ENCODE measurements around the gene COPZ2. TPM values are rescaled to one million over a fixed set of nuclear protein-coding genes. Genes with fewer than 3 reads are reported as not detected.

Gene COPZ2
- total RNA-seq, 2 experiments from 2014 or later: 0.47 to 0.88 TPM

DNA sequence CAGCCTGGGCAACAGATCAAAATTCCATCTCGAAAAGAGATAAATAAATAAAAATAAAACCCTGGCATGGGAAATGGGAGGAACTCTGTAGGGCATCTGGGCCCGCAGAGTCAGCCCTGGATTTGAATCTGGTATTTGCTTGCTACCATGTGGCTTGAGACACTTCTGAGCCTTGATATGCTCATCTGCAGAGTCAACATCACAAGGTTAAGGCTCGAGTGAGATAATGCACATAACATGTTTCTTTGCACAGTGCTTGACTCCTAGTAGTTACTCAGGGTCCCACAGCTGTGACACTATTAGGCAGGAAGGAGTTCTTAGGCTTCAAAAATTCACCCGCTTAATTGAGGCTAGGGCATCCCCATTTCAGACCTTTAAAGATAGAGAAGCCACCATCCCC lies 45.4 kb downstream of the COPZ2 start:
- intact Hi-C loops (cut with DNase I, micrococcal nuclease): no loop called here
- no peak overlapping the region for H3K27ac Mint-ChIP-seq
- Histone ChIP-seq H3K4me3 (ENCODE audit: low read length) (no peak overlapping the region), H3K27me3 (ENCODE audit: control insufficient read depth in 1 of 2, insufficient read depth in 2 of 2, low read length in 2 of 2) (no peaks in the 10 kb centered on the region), H3K9me3 (ENCODE audit: control insufficient read depth in 1 of 2, insufficient read depth in 1 of 2, low read length in 2 of 2) (no peaks in the 10 kb centered on the region), H3K36me3 (ENCODE audit: insufficient read depth, low read length) (no peaks in the 10 kb centered on the region), H3K27ac (ENCODE audit: low read depth in 1 of 2, low read length in 2 of 2) (no peak overlapping the region), H3K4me1 (ENCODE audit: insufficient read depth, low read length) (no peaks in the 10 kb centered on the region)
- H3K4me3 Mint-ChIP-seq: no peak overlapping the region
- TF ChIP-seq, protein P1, sequence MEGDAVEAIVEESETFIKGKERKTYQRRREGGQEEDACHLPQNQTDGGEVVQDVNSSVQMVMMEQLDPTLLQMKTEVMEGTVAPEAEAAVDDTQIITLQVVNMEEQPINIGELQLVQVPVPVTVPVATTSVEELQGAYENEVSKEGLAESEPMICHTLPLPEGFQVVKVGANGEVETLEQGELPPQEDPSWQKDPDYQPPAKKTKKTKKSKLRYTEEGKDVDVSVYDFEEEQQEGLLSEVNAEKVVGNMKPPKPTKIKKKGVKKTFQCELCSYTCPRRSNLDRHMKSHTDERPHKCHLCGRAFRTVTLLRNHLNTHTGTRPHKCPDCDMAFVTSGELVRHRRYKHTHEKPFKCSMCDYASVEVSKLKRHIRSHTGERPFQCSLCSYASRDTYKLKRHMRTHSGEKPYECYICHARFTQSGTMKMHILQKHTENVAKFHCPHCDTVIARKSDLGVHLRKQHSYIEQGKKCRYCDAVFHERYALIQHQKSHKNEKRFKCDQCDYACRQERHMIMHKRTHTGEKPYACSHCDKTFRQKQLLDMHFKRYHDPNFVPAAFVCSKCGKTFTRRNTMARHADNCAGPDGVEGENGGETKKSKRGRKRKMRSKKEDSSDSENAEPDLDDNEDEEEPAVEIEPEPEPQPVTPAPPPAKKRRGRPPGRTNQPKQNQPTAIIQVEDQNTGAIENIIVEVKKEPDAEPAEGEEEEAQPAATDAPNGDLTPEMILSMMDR (IDR thresholded peaks at IDR 0.05): no peak
- no peaks in the 10 kb centered on the region for H3K4me1 Mint-ChIP-seq (ENCODE audit: low read depth)
- CTCF ChIA-PET: no interaction called here
- H3K36me3 Mint-ChIP-seq (ENCODE audit: low read depth): no peaks in the 10 kb centered on the region
- DNase-seq: no peak
- no peak for ATAC-seq (ENCODE audit: poor library complexity)
- peaks cover 6% of the 10 kb centered on the region for H3K27me3 Mint-ChIP-seq
- POLR2A ChIA-PET: no interaction called here
- H3K9me3 Mint-ChIP-seq: no peaks in the 10 kb centered on the region

DNA sequence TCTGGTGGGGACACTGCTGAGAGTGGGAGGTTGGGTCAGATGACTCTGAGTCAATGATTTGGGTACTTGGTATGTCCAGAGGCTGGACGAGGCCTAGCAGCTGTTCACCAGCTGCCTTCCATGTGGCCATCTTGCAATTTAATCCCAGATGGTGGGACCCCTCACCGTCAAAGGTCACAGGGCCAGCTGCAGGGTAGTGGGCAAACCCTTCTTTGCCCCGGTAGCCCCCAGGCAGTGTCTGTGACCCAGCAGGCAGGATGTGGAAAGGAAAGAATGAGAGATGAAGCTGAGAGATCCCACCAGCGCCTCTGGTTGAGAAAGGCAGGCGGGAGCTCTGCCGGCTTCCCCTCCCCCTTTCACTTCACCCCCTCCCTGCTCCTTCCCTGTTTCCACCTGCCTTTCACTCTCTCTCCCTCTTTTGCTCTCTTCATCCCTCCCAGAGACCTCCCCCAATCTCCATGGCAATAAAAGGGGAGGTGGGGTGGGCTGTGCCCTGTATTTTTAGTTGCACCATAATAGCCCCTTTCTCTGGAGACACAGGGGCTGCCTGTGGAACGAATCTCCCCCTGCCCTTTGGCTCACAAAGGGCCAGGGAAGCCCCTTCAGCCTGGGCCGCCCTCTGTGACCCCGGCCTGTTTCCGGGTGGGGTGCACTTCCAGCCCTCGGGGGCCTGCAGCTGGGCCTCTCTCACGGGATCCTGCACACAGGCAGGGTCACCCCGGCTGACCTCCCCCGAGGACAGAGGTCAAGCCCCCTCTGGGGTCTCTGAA lies 46.5 kb downstream of the COPZ2 start:
- no peak for ATAC-seq (ENCODE audit: poor library complexity)
- Histone ChIP-seq H3K9me3 (ENCODE audit: control insufficient read depth in 1 of 2, insufficient read depth in 1 of 2, low read length in 2 of 2) (no peaks in the 10 kb centered on the region), H3K4me1 (ENCODE audit: insufficient read depth, low read length) (no peaks in the 10 kb centered on the region), H3K27ac (ENCODE audit: low read depth in 1 of 2, low read length in 2 of 2) (no peak overlapping the region), H3K36me3 (ENCODE audit: insufficient read depth, low read length) (no peaks in the 10 kb centered on the region), H3K27me3 (ENCODE audit: control insufficient read depth in 1 of 2, insufficient read depth in 2 of 2, low read length in 2 of 2) (no peaks in the 10 kb centered on the region), H3K4me3 (ENCODE audit: low read length) (no peak overlapping the region)
- Mint-ChIP-seq H3K4me1 (ENCODE audit: low read depth) (no peaks in the 10 kb centered on the region), H3K27ac (no peak overlapping the region), H3K36me3 (ENCODE audit: low read depth) (no peaks in the 10 kb centered on the region), H3K27me3 (peaks cover 5% of the 10 kb centered on the region), H3K9me3 (no peaks in the 10 kb centered on the region), H3K4me3 (no peak overlapping the region)
- DNase-seq: no peak
- POLR2A ChIA-PET: no interaction called here
- intact Hi-C loops (cut with DNase I, micrococcal nuclease): no loop called here
- CTCF ChIA-PET: no interaction called here
- TF ChIP-seq, protein P1 (IDR thresholded peaks at IDR 0.05): no peak

DNA sequence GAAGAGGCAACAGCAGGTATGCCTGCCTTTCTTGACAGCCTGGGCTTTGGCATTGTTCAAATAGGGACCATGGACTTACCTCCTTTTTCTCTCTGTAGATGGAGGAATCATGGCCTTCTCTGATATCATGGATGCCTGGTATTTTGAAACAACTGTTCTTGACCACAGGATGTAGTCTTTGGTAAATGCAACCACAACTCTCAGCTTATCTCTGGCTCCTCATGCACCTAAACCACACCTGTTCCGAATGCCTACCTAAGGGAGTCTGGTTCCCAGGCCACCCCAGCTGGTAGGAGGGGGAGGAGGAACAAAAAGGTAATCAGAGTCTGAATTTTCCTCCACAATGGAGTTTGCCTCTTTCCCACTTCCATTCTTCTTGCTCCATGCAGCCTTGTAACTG lies 47.9 kb downstream of the COPZ2 start:
- Histone ChIP-seq H3K36me3 (ENCODE audit: insufficient read depth, low read length) (no peaks in the 10 kb centered on the region), H3K4me1 (ENCODE audit: insufficient read depth, low read length) (no peaks in the 10 kb centered on the region), H3K4me3 (ENCODE audit: low read length) (no peak overlapping the region), H3K9me3 (ENCODE audit: control insufficient read depth in 1 of 2, insufficient read depth in 1 of 2, low read length in 2 of 2) (no peaks in the 10 kb centered on the region), H3K27me3 (ENCODE audit: control insufficient read depth in 1 of 2, insufficient read depth in 2 of 2, low read length in 2 of 2) (no peaks in the 10 kb centered on the region), H3K27ac (ENCODE audit: low read depth in 1 of 2, low read length in 2 of 2) (no peak overlapping the region)
- DNase-seq (no peak), ATAC-seq (ENCODE audit: poor library complexity) (no peak)
- Mint-ChIP-seq H3K27me3 (no peaks in the 10 kb centered on the region), H3K36me3 (ENCODE audit: low read depth) (no peaks in the 10 kb centered on the region), H3K4me1 (ENCODE audit: low read depth) (no peaks in the 10 kb centered on the region), H3K27ac (no peak overlapping the region), H3K4me3 (no peak overlapping the region), H3K9me3 (no peaks in the 10 kb centered on the region)
- CTCF ChIA-PET: no interaction called here
- TF ChIP-seq, protein P1 (IDR thresholded peaks at IDR 0.05): no peak
- POLR2A ChIA-PET: no interaction called here
- intact Hi-C loops (cut with DNase I, micrococcal nuclease): no loop called here

Measured in CD4-positive, alpha-beta T cell (primary cell).